Ovary (tissue), 3 donors: ENCODE measurements around the gene IL36B.

Source experiments
- CTCF ChIP-seq, 3 donors: fragments of 450-650 bp in 2 of 3; fragments of 200-600 bp in 1 of 3; IDR thresholded peaks; one replicate each; pipeline versions ENCODE4 v1.5.1 to v1.8.0; 2016 to 2022; ENCODE audit warnings: antibody characterized with exemption in 3 of 3, mild to moderate bottlenecking in 1 of 3
- EP300 ChIP-seq: sonication (generic); formaldehyde crosslinking; IDR thresholded peaks from one replicate; pipeline ENCODE4 v1.6.1; 2017; ENCODE audit warnings: antibody characterized with exemption
- POLR2A ChIP-seq: fragments of 450-650 bp; IDR thresholded peaks from one replicate; pipeline ENCODE4 v1.6.1; 2017; ENCODE audit warnings: antibody characterized with exemption, mild to moderate bottlenecking, moderate library complexity
- donor health status: DM: no; HTN: no; CAD: no.

- TF ChIP-seq EP300 (no peak), POLR2A (no peak), CTCF (IDR thresholded peaks at IDR 0.05) (no peak)
Measured at GRCh38 chr2:113039158-113039557, 13.5 kb downstream of the IL36B start.
